GOT3 (cell line): ENCODE measurements around the gene HELT.
"Not testable (repeated sequence)": the region's sequence is repeated elsewhere in the genome, so short reads cannot be mapped to it uniquely, and the experiment has no call there.

Experiments
- DNase-seq: peaks from one replicate; lab custom pipeline; 2025; ENCODE audit warnings: mixed read lengths; lab: John Stamatoyannopoulos, UW

The HELT gene

GRCh38 chr4:185017964-185018772, at the start of gene HELT:
HELT (plus strand) TSS chr4:185018490; CDS start chr4:185018929, 439 bp downstream.
- no peak for DNase-seq

DNA sequence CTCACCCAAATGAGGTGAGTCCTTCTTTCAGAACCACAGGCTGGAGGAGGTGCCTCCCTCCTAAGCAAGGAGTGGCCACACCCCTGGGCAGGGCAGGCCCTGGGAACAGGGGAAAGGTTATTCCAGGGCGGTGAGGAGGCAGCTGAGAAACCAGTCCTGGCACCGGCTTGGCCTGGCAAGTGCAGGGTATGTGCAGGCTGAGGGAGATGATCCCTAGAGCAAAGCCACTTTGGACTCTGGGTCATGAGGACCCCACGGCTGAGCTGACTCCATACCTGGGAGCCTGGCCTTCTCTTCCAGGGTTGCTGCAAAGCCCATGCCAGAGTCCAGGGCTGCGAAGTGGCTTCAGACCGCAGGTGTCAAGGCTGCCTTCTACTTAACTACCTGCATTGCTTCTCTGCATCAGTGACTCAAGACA, 49.5 kb upstream of the HELT start:
- DNase-seq: no peak

- no peak for DNase-seq
Measured at GRCh38 chr4:184969610-184970009, 48.7 kb upstream of the HELT start.

DNA sequence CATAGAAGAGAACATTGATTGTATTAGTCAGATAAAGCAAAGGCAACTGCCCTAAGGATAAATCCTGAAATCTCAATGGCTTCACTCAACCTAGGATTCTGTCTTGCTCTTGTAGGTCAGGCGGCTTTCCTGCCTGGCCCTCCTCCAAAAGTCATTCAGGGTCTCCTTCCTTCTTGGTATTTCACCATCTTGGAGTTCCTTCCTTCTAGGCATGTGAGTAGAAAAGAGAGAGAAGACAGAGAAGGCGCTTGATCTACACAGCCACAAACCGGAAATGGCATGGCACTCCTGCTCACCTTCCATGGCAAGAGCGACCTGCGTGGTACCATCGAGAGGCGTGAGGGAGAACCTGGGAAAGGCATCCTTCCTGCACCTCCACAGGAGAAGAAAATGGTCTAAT, 45.3 kb upstream of the HELT start:
- DNase-seq: no peak

DNA sequence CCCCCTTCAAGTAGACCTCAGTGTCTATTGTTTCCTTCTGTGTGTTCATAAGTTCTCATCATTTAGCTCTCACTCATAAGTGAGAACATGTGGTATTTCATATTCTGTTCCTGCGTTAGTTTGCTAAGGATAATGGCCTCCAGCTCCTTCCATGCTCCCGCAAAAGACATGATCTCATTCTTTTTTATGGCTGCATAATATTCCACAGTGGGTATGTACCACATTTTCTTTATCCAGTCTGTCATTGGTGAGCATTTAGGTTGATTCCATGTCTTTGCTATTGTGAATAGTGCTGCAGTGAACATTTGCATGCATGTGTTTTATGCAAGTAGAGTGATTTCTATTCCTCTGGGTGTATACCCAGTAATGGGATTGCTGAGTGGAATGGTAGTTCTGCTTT, 41.9 kb upstream of the HELT start:
- DNase-seq: not testable (repeated sequence)

DNA sequence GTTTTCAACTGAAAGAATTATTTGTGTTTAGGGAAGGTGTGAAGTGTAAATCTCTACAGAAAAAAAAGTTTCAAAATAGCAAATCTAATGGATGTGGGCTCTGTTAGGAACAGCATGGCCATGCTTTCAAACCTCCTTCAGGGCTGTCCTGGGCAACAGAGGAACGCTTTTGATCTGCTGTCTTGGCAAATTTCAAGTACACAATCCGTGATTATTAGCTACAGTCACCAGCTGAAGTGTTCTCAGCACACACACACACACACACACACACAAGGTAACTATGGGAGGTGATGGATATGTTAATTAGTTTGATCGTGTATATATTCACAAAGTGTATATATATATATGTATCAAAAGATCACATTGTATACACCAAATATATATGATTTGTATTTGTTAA, 40.5 kb upstream of the HELT start:
- no peak for DNase-seq

- no peak for DNase-seq
Measured at GRCh38 chr4:184978211-184978610, 40.1 kb upstream of the HELT start.

GRCh38 chr4:184979461-184980124, 38.7 kb upstream of the HELT start:
- no peak for DNase-seq

- no peak for DNase-seq
Measured at GRCh38 chr4:184980261-184980660, 38.0 kb upstream of the HELT start.

DNA sequence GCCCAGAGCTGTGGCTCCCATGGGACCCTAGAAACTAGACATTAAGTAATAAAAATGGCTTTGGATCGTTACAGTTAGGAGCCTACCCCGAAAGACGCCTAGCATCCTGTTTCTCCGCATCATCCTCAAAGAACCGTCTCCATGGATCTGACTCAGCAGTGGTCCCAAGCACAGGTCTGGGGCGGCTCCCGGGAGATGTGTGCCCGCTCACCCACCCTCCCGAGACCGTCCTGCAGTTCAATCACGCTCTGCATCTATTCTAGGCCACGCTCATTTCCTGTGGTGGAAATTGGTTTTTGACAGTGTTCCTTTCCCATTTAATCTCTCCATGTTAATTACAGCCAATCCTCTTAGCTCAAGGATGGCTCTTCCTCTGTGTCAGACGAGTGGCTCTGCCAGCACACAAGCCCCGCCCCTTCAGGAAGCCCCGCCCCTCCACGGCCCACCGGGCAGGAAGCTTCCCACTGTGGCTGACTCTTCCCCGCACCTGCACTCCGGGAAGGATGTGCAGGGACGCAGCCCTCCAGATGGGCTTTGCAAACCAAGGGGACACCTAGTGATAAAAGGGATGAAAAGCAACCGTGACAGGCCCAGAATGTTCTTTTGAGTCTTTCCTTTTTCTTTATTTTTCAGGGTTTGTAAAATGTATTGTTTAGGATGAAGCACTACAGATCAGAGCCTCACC, 34.5 kb upstream of the HELT start:
- no peak for DNase-seq

DNA sequence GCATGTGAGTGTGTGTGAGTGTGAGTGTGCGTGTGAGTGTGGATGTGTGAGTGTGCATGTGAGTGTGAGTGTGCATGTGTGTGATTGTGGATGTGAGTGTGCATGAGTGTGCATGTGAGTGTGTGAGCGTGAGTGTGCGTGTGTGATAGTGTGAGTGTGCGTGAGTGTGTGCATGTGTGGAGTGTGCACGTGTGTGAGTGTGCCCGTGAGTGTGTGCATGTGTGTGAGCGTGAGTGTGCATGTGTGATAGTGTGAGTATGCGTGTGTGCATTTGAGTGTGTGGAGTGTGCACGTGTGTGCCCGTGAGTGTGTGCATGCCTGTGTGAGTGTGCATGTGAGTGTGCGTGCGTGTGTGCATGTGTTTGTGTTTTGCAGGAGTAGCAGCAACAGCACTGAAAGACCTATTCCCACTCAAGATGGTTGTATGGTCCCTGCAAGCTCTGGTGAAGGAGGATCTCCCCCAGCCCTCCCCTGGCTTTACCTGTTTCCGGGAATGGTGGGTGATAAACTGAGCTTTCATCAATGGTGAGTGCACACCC, 30.7 kb upstream of the HELT start:
- DNase-seq: no peak

DNA sequence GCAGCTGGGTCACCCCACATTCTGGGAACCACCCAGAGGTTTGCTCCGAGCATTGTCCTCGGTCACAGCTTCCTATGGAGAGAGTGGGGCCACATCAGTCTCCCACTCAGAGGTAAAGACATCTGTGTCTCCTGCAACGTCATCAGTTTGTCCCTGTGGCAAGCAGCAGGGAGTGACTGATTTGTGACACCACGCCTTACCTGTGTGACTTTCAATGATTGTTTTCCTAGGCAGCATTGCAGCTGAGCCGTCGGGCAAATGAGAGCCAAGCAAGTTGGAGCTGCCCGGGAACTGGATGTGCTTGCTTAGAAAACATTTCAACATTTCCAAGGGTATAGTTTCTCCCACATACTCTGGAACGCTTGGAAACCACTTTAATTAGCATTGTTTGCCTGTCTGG, 29.7 kb upstream of the HELT start:
- no peak for DNase-seq

- not testable (repeated sequence) for DNase-seq
Measured at GRCh38 chr4:184989283-184989682, 29.0 kb upstream of the HELT start.

DNA sequence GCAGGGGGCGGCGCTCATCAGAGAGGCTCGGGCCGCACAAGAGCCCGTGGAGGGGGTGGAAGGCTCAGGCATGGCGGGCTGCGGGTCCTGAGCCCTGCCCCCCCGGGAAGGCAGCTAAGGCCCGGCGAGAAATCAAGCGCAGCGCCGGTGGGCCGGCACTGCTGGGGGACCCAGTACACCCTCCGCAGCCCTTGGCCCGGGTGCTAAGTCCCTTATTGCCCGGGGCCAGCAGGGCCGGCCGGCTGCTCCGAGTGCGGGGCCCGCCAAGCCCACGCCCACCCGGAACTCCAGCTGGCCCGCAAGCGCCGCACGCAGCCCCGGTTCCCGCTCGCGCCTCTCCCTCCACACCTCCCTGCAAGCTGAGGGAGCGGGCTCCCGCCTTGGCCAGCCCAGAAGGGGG, 28.2 kb upstream of the HELT start:
- DNase-seq: not testable (repeated sequence)

- no peak for DNase-seq
Measured at GRCh38 chr4:184991860-184992259, 26.4 kb upstream of the HELT start.

GRCh38 chr4:184992422-184992821, 25.9 kb upstream of the HELT start:
- no peak for DNase-seq

DNA sequence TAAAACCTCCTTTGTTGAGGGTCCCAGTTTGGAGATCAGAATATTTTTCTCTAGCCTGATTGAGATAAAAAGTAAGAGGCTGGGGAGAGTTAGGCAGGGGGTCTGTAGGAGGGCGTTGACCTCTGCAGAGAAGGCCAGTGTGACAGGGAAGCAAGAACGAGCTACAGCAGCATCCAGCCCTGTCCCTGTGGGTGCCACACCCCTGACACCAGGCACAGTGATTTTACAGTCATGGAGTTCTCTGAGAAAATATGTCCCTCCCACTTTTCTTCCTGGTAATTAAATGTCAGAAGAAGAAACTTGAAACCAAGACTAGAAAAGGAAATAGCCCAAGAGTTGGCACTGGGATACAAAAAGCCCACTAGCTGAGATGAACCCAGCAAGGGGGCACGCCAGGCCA, 25.0 kb upstream of the HELT start:
- DNase-seq: no peak

DNA sequence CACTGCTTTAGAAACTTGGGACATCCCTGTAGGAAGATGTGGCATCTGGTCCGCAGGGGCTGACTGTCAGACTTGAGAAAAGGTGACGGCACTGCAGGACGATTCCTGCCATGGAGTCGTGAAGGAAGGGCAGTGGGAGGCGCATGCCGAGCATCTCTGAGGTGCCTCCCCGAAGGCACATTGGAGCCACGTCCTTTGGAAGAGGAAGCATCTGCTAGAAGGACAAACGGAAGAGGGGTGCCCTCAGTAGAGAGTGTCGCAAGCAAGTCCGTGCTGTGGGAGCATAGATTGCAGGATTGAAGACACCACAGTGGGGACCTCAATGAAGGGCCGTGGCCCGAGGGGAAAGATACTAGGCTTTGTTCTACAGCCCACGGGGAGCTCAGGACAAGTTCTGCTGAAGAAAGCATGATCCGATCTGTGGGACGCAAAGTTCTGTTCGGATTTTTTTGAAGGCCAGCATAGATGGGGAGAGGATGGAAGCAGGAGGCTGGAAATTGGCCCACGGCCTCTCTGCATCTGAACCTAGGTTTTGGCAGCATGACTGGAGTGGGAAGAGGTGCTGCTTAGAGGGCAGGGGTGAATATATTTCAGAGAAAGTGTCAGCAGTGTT, 24.2 kb upstream of the HELT start:
- DNase-seq: no peak

DNA sequence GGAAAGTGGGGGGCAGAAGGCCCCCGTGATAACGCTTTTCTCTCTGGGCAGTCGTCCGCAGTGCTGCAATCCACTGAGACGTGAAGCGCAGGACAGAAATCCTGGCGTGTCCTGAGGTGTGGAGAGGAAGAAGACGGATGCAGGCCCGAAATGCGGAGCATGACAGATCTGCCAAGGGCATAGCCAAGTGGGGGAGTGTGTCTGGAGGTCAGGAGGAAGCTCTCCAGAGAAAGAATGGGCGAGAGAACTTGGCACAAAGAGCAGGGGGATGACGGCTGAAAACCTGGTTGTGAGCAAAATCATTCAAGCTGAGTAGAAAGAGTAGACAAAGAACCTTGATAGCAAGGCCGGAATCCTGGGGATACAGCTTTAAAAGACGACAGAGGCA, 23.7 kb upstream of the HELT start:
- no peak for DNase-seq

GRCh38 chr4:184997656-184998055, 20.6 kb upstream of the HELT start:
- not testable (repeated sequence) for DNase-seq

GRCh38 chr4:185002784-185003183, 15.5 kb upstream of the HELT start:
- no peak for DNase-seq
